Muscle layer of duodenum (tissue), 2 donors: ENCODE measurements around the gene HARS2.

ENCODE experiments used
- H3K27ac ChIP-seq: one replicate; pipeline ENCODE4 v1.7.0; 2013; ENCODE audit warnings: mild to moderate bottlenecking, low read length
- H3K27me3 ChIP-seq: one replicate; pipeline ENCODE4 v1.7.0; 2013; ENCODE audit warnings: low read depth, mild to moderate bottlenecking, control low read depth, low read length
- H3K36me3 ChIP-seq, 2 donors: one replicate each; pipeline ENCODE4 v1.7.0; 2013; ENCODE audit warnings: low read length in 2 of 2, control low read depth in 1 of 2, mild to moderate bottlenecking in 1 of 2; ENCODE audit not compliant: insufficient read depth in 2 of 2, control insufficient read depth in 1 of 2
- H3K4me1 ChIP-seq, 2 donors: one replicate each; pipeline ENCODE4 v1.7.0; 2013; ENCODE audit warnings: low read length in 2 of 2, mild to moderate bottlenecking in 2 of 2, control low read depth in 1 of 2, moderate library complexity in 1 of 2; ENCODE audit not compliant: insufficient read depth in 2 of 2, control insufficient read depth in 1 of 2
- H3K4me3 ChIP-seq, 2 donors: one replicate each; pipeline ENCODE4 v1.7.0; 2013; ENCODE audit warnings: low read length in 2 of 2, low read depth in 1 of 2, mild to moderate bottlenecking in 1 of 2
- H3K9me3 ChIP-seq, 2 donors: one replicate each; pipeline ENCODE4 v1.7.0; 2013; ENCODE audit warnings: low read length in 2 of 2, control low read depth in 1 of 2, mild to moderate bottlenecking in 1 of 2; ENCODE audit not compliant: control insufficient read depth in 1 of 2
- donor health status: healthy.

The HARS2 gene

GRCh38 chr5:140672455-140673186 lies 18.6 kb upstream of the HARS2 start:
- peaks cover 57 to 81% of the 10 kb centered on the region in 2 donors for H3K36me3 ChIP-seq
- no peaks in the 10 kb centered on the region for H3K27me3 ChIP-seq
- H3K27ac ChIP-seq: no peak overlapping the region
- peak overlapping the region in 1 of 2 donors; percentile 37 for H3K4me3 ChIP-seq
- no peaks in the 10 kb centered on the region for H3K4me1 ChIP-seq
- H3K9me3 ChIP-seq: no peaks in the 10 kb centered on the region

GRCh38 chr5:140673187-140673976 lies 17.9 kb upstream of the HARS2 start, which contains the start of gene DND1:
Gene DND1 (minus strand): TSS chr5:140673576. CDS start chr5:140673542, 34 bp downstream.
- Histone ChIP-seq H3K27me3 (no peaks in the 10 kb centered on the region), H3K9me3 (no peaks in the 10 kb centered on the region), H3K4me1 (no peaks in the 10 kb centered on the region), H3K36me3 (peaks cover 59 to 79% of the 10 kb centered on the region in 2 donors), H3K4me3 (peak within 1 kb of the TSS in 1 of 2 donors; percentile 37), H3K27ac (no peak within 1 kb of the TSS)

- Histone ChIP-seq H3K4me1 (no peaks in the 10 kb centered on the region), H3K27me3 (no peaks in the 10 kb centered on the region), H3K9me3 (no peaks in the 10 kb centered on the region), H3K27ac (no peak overlapping the region), H3K36me3 (peaks cover 51 to 75% of the 10 kb centered on the region in 2 donors), H3K4me3 (no peak overlapping the region)
These were observed 17.0 kb upstream of the HARS2 start for GRCh38 chr5:140674211-140674610.

GRCh38 chr5:140674629-140675028 lies 16.6 kb upstream of the HARS2 start:
- H3K27me3 ChIP-seq: no peaks in the 10 kb centered on the region
- H3K4me1 ChIP-seq: no peaks in the 10 kb centered on the region
- H3K36me3 ChIP-seq: peaks cover 47 to 75% of the 10 kb centered on the region in 2 donors

GRCh38 chr5:140677947-140678346 lies 13.3 kb upstream of the HARS2 start:
- Histone ChIP-seq H3K27ac (no peak overlapping the region), H3K36me3 (peaks cover 59 to 75% of the 10 kb centered on the region in 2 donors), H3K4me1 (no peaks in the 10 kb centered on the region), H3K4me3 (no peak overlapping the region), H3K9me3 (no peaks in the 10 kb centered on the region), H3K27me3 (no peaks in the 10 kb centered on the region)

More at GRCh38 chr5:140674629-140675028, 16.6 kb upstream of the HARS2 start:
- H3K9me3 ChIP-seq: no peaks in the 10 kb centered on the region
- no peak overlapping the region for H3K27ac ChIP-seq
- H3K4me3 ChIP-seq: no peak overlapping the region

GRCh38 chr5:140678993-140679392 lies 12.3 kb upstream of the HARS2 start:
- no peaks in the 10 kb centered on the region for H3K27me3 ChIP-seq
- H3K36me3 ChIP-seq: peaks cover 57 to 69% of the 10 kb centered on the region in 2 donors
- no peaks in the 10 kb centered on the region for H3K4me1 ChIP-seq
- H3K4me3 ChIP-seq: no peak overlapping the region
- no peaks in the 10 kb centered on the region for H3K9me3 ChIP-seq
- H3K27ac ChIP-seq: no peak overlapping the region

- peak overlapping the region; percentile 78 to 98 for H3K4me3 ChIP-seq
These were observed 801 bp upstream of the HARS2 start for GRCh38 chr5:140690376-140690932.

GRCh38 chr5:140694276-140694675 lies 3.0 kb downstream of the HARS2 start:
- no peak overlapping the region for H3K27ac ChIP-seq
- H3K36me3 ChIP-seq: peaks cover 53 to 60% of the 10 kb centered on the region in 2 donors
- H3K27me3 ChIP-seq: no peaks in the 10 kb centered on the region
- no peaks in the 10 kb centered on the region for H3K9me3 ChIP-seq
- no peak overlapping the region for H3K4me3 ChIP-seq
- peaks cover 9 to 41% of the 10 kb centered on the region in 2 donors for H3K4me1 ChIP-seq

More at GRCh38 chr5:140690376-140690932, 801 bp upstream of the HARS2 start:
- peaks cover 9 to 41% of the 10 kb centered on the region in 2 donors for H3K4me1 ChIP-seq
- peak overlapping the region; percentile 87 for H3K27ac ChIP-seq
- H3K27me3 ChIP-seq: no peaks in the 10 kb centered on the region
- H3K9me3 ChIP-seq: no peaks in the 10 kb centered on the region
- H3K36me3 ChIP-seq: peaks cover 18 to 31% of the 10 kb centered on the region in 2 donors

GRCh38 chr5:140696891-140697492 lies 5.7 kb downstream of the HARS2 start:
- Histone ChIP-seq H3K27me3 (no peaks in the 10 kb centered on the region), H3K4me3 (no peak overlapping the region), H3K4me1 (peaks cover 10 to 42% of the 10 kb centered on the region in 2 donors), H3K27ac (no peak overlapping the region), H3K9me3 (no peaks in the 10 kb centered on the region), H3K36me3 (peaks cover 56 to 65% of the 10 kb centered on the region in 2 donors)

- peak within 1 kb of the TSS; percentile 92 to 96 for H3K4me3 ChIP-seq
- no peaks in the 10 kb centered on the region for H3K27me3 ChIP-seq
- peaks cover 64 to 76% of the 10 kb centered on the region in 2 donors for H3K36me3 ChIP-seq
These were observed 9.2 kb downstream of the HARS2 start, which contains the start of gene ZMAT2 for GRCh38 chr5:140700177-140701144. Gene ZMAT2 (plus strand): TSS chr5:140700447. CDS start chr5:140700461, 14 bp downstream.

More at GRCh38 chr5:140700177-140701144, 9.2 kb downstream of the HARS2 start, which contains the start of gene ZMAT2:
- Histone ChIP-seq H3K4me1 (peaks cover 7 to 21% of the 10 kb centered on the region in 2 donors), H3K9me3 (no peaks in the 10 kb centered on the region), H3K27ac (peak within 1 kb of the TSS; percentile 84)
